HepG2 (cell line): ENCODE measurements around the gene TBC1D1. TPM values are rescaled to one million over a fixed set of nuclear protein-coding genes. Genes with fewer than 3 reads are reported as not detected.

Experiments
- ATAC-seq: fragments of 200-7000 bp; cut with Tn5 transposase; 3 replicates; pipeline ENCODE4 v1.9.1; 2020; ENCODE audit warnings: mild to moderate bottlenecking, moderate library complexity
- BruUV-seq: library from RNA; stranded (reverse); fragments of 400-500 nt; replicated peaks from 2 replicates; lab custom pipeline; 2021; lab: Mats Ljungman, UMichigan
- CTCF ChIA-PET: fragments of 300-600 bp; formaldehyde crosslinking; extraction: SDS; loops from one replicate; lab custom pipeline; 2021; ENCODE audit warnings: low total read pairs, inconsistent platforms, low intra/inter-chr PET ratio; lab: Yijun Ruan, JAX
- POLR2A ChIA-PET: fragments of 350-600 bp; sonication (Branson Sonifier 250); formaldehyde crosslinking; loops from one replicate; lab custom pipeline; 2020; ENCODE audit warnings: antibody characterized with exemption, inconsistent platforms; lab: Yijun Ruan, JAX
- DNase-seq: peaks from one replicate; pipeline ENCODE4 v3.0.0-alpha.2; 2015; ENCODE audit warnings: low spot score
- FAIRE-seq: peaks from 3 replicates; lab custom pipeline; 2011; peaks lifted over from hg19 to GRCh38; lab: Jason Lieb, UNC
- H2AFZ ChIP-seq: one replicate; pipeline ENCODE4 v1.6.1; 2011; ENCODE audit warnings: low read length, inconsistent platforms
- H3K27ac ChIP-seq: fragments of 300-600 bp; 3 replicates; pipeline ENCODE4 v1.8.0; 2011; ENCODE audit warnings: mixed run types, mild to moderate bottlenecking, mixed read lengths, low read length, inconsistent platforms; ENCODE audit not compliant: insufficient read depth; ENCODE audit errors: extremely low read length
- H3K27me3 ChIP-seq, 2 experiments: fragments of 200-600 bp in 1 of 2; 2 replicates in 1 of 2; 3 replicates in 1 of 2; pipeline versions ENCODE4 v1.6.0 to v1.8.0; 2011; ENCODE audit warnings: low read length in 2 of 2, mild to moderate bottlenecking in 2 of 2, moderate library complexity in 2 of 2, inconsistent platforms in 1 of 2; ENCODE audit not compliant: insufficient read depth in 2 of 2, control insufficient read depth in 1 of 2
- H3K36me3 ChIP-seq, 2 experiments: fragments of 200-600 bp in 1 of 2; replicated peaks in 1 of 2; 2 replicates in 1 of 2; 3 replicates in 1 of 2; pipeline versions ENCODE4 v1.5.1 to v1.8.0; 2011; ENCODE audit warnings: low read length in 2 of 2, inconsistent platforms in 1 of 2; ENCODE audit not compliant: insufficient read depth in 2 of 2, control insufficient read depth in 1 of 2
- H3K4me1 ChIP-seq: 2 replicates; pipeline ENCODE4 v1.5.1; 2012; ENCODE audit warnings: low read length, inconsistent platforms; ENCODE audit not compliant: insufficient read depth
- H3K4me2 ChIP-seq: 2 replicates; pipeline ENCODE4 v1.6.0; 2011; ENCODE audit warnings: low read depth, low read length, inconsistent platforms
- H3K4me3 ChIP-seq, 3 experiments: fragments of 200-600 bp in 1 of 3; sonication (generic), shearing (Covaris generic) in 1 of 3; replicated peaks in 1 of 3; 2 replicates each; pipeline ENCODE4 v1.5.1; 2011 to 2016; ENCODE audit warnings: low read length in 3 of 3, inconsistent platforms in 2 of 3, low read depth in 2 of 3, mild to moderate bottlenecking in 2 of 3, control low read depth in 1 of 3, mixed read lengths in 1 of 3; ENCODE audit not compliant: insufficient read depth in 1 of 3
- H3K79me2 ChIP-seq: one replicate; pipeline ENCODE4 v1.6.1; 2011; ENCODE audit warnings: low read length, inconsistent platforms; ENCODE audit not compliant: insufficient read depth
- H3K9ac ChIP-seq: 2 replicates; pipeline ENCODE4 v1.6.0; 2011; ENCODE audit warnings: mild to moderate bottlenecking, low read depth, low read length, inconsistent platforms; ENCODE audit not compliant: insufficient read depth
- H3K9me3 ChIP-seq: 2 replicates; pipeline ENCODE4 v1.5.1; 2012; ENCODE audit warnings: mild to moderate bottlenecking, low read length
- H4K20me1 ChIP-seq: 2 replicates; pipeline ENCODE4 v1.6.0; 2011; ENCODE audit warnings: inconsistent platforms, mild to moderate bottlenecking, low read length, moderate library complexity; ENCODE audit not compliant: insufficient read depth
- DNMT1 ChIP-seq: sonication (generic); formaldehyde crosslinking; IDR thresholded peaks from 2 replicates; pipeline ENCODE4 v1.5.1; 2020; ENCODE audit warnings: mild to moderate bottlenecking, missing genetic modification reagents
- FOXJ3 ChIP-seq: sonication (generic); formaldehyde crosslinking; IDR thresholded peaks from 2 replicates; pipeline ENCODE4 v1.4.0; 2020; ENCODE audit warnings: missing genetic modification reagents, mild to moderate bottlenecking, borderline replicate concordance
- FOXP1 ChIP-seq, 2 experiments: fragments of 450-650 bp in 1 of 2; IDR thresholded peaks; 2 replicates each; pipeline ENCODE4 v1.6.1; 2017 to 2018; ENCODE audit warnings: antibody characterized with exemption in 1 of 2
- JDP2 ChIP-seq: sonication (generic); formaldehyde crosslinking; IDR thresholded peaks from 2 replicates; pipeline ENCODE4 v1.8.1; 2022; ENCODE audit warnings: missing genetic modification reagents, borderline replicate concordance
- NR1H2 ChIP-seq: sonication (generic); formaldehyde crosslinking; IDR thresholded peaks from 2 replicates; pipeline ENCODE4 v1.8.1; 2022; ENCODE audit warnings: low read depth, missing genetic modification reagents, borderline replicate concordance
- PAF1 ChIP-seq: IDR thresholded peaks from 2 replicates; pipeline ENCODE4 v1.6.1; 2016; ENCODE audit warnings: missing genetic modification reagents, missing compliant biosample characterization
- PAX8 ChIP-seq: sonication (generic); formaldehyde crosslinking; IDR thresholded peaks from 2 replicates; pipeline ENCODE4 v1.8.0; 2022; ENCODE audit warnings: mild to moderate bottlenecking, missing genetic modification reagents, borderline replicate concordance
- ZFP36L1 ChIP-seq: sonication (generic); formaldehyde crosslinking; IDR thresholded peaks from 2 replicates; pipeline ENCODE4 v1.8.0; 2022; ENCODE audit warnings: mild to moderate bottlenecking, missing genetic modification reagents, moderate library complexity
- ZNF207 ChIP-seq: fragments of 450-650 bp; IDR thresholded peaks from 2 replicates; pipeline ENCODE4 v1.6.1; 2016; ENCODE audit warnings: antibody characterized with exemption, borderline replicate concordance
- ZNF263 ChIP-seq: sonication (generic); formaldehyde crosslinking; IDR thresholded peaks from 2 replicates; pipeline ENCODE4 v1.4.0; 2020; ENCODE audit warnings: missing genetic modification reagents
- ZNF451 ChIP-seq: sonication (generic); formaldehyde crosslinking; IDR thresholded peaks from 2 replicates; pipeline ENCODE4 v1.5.0; 2020; ENCODE audit warnings: mild to moderate bottlenecking, missing genetic modification reagents
- ZNF468 ChIP-seq: sonication (generic); formaldehyde crosslinking; IDR thresholded peaks from 2 replicates; pipeline ENCODE4 v1.8.0; 2022; ENCODE audit warnings: mild to moderate bottlenecking, moderate library complexity, missing genetic modification reagents
- ZNF780A ChIP-seq: sonication (generic); formaldehyde crosslinking; IDR thresholded peaks from 2 replicates; pipeline ENCODE4 v1.8.0; 2022; ENCODE audit warnings: mild to moderate bottlenecking, missing genetic modification reagents, moderate library complexity
- WGBS: methylation state at CpG from one replicate; pipeline ENCODE4 v1.1.6; 2017; ENCODE audit warnings: low lambda C conversion rate; 5-methylcytosine and 5-hydroxymethylcytosine counted together
- in situ Hi-C: cut with HindIII; loops from 2 replicates; pipeline ENCODE4 v1.10.0; 2017; ENCODE audit warnings: low pct_unique_long_range_greater_than_20kb; ENCODE audit not compliant: extremely low pct_ligation_motif_present
- intact Hi-C: fragments of 100-400 bp; cut with micrococcal nuclease; formaldehyde crosslinking; loops from one replicate; pipeline ENCODE4 v1.10.0; 2022; ENCODE audit not compliant: unreplicated experiment
- polyA plus RNA-seq, 8 experiments: library from polyadenylated mRNA; depleted of rRNA in 3 of 8; stranded (reverse) in 7 of 8; unstranded in 1 of 8; fragments of >200 nt; fragmentation: Illumina TruSeq in 4 of 8; extraction: Trizol in 4 of 8; gene quantifications; 2 replicates each; pipeline versions ENCODE4 v1.2.1 to v1.2.3, GENCODE V29; 2011 to 2016; ENCODE audit warnings: low read depth in 4 of 8, missing spikeins in 1 of 8, mixed read lengths in 1 of 8; ENCODE audit not compliant: insufficient read depth in 1 of 8
- total RNA-seq, 5 experiments: library from RNA; depleted of rRNA; stranded (reverse); fragments of >200 nt; fragmentation: Illumina TruSeq; extraction: Trizol; gene quantifications; 2 replicates each; pipeline ENCODE4 v1.2.3, GENCODE V29; 2016; ENCODE audit warnings: low read depth in 1 of 5
- TF ChIP-seq, protein P1 (sequence below): sonication (generic); formaldehyde crosslinking; IDR thresholded peaks from 2 replicates; pipeline ENCODE4 v1.5.1; 2020; ENCODE audit warnings: missing genetic modification reagents, mild to moderate bottlenecking, borderline replicate concordance
- TF ChIP-seq, protein P2 (sequence below): sonication (generic); formaldehyde crosslinking; IDR thresholded peaks from 2 replicates; pipeline ENCODE4 v1.5.0; 2020; ENCODE audit warnings: missing genetic modification reagents
- TF ChIP-seq, protein P3 (sequence below): sonication (generic); formaldehyde crosslinking; IDR thresholded peaks from 2 replicates; pipeline ENCODE4 v1.5.0; 2020; ENCODE audit warnings: mild to moderate bottlenecking, missing genetic modification reagents

TBC1D1 gene
- total and polyA plus RNA-seq, 2 of the 13 experiments (the other 11 are each of a cell fraction or from before 2014, with no cell fraction given), result 37.3 to 62.8 TPM

DNA sequence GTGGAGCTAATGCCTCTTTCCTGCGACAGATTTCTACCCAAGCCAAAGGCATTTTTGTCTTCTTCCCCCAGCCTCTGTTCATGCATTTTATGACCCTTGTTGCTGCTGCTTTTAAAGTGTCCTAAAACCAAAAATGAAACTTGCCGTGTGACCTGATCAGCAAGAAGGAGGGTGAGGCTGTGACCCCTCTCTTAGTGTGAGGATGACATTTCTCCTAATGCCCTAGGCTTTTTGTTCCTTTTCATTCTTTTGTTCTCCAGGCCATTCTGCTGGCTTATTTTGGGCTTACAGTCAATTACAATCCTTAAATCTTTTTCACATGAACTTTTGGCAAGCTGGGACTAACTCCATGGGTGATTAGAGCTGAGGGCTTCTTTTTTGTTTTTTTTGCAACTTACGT lies 103.7 kb downstream of the TBC1D1 start:
- no peak overlapping the region for H2AFZ ChIP-seq
- intact Hi-C loops (no loop called here), in situ Hi-C loops (no loop called here)
- WGBS, result 65% methylated on average over 3 of the region's 3 CpGs
- peaks cover 32% of the 10 kb centered on the region for H3K4me1 ChIP-seq
- no peaks in the 10 kb centered on the region for H3K27me3 ChIP-seq
- H3K27ac ChIP-seq, result no peak overlapping the region
- no peaks in the 10 kb centered on the region for H3K36me3 ChIP-seq
- no peak for FAIRE-seq
- no peak for ATAC-seq
- peaks cover 2% of the 10 kb centered on the region for H3K79me2 ChIP-seq
- BruUV-seq, result no TSS peak
- H3K9me3 ChIP-seq, result no peaks in the 10 kb centered on the region
- H4K20me1 ChIP-seq, result no peaks in the 10 kb centered on the region
- H3K4me3 ChIP-seq, result no peak overlapping the region
- no peak overlapping the region for H3K9ac ChIP-seq
- ChIA-PET CTCF (no interaction called here), POLR2A (no interaction called here)
- H3K4me2 ChIP-seq, result no peak overlapping the region
- TF ChIP-seq PAF1 (CRISPR knock-in tag), result no peak
- no peak for TF ChIP-seq ZNF451 (CRISPR knock-in tag)
- TF ChIP-seq ZNF468 (CRISPR knock-in tag), result no peak
- TF ChIP-seq ZNF263 (CRISPR knock-in tag), result no peak
- TF ChIP-seq, protein P1, sequence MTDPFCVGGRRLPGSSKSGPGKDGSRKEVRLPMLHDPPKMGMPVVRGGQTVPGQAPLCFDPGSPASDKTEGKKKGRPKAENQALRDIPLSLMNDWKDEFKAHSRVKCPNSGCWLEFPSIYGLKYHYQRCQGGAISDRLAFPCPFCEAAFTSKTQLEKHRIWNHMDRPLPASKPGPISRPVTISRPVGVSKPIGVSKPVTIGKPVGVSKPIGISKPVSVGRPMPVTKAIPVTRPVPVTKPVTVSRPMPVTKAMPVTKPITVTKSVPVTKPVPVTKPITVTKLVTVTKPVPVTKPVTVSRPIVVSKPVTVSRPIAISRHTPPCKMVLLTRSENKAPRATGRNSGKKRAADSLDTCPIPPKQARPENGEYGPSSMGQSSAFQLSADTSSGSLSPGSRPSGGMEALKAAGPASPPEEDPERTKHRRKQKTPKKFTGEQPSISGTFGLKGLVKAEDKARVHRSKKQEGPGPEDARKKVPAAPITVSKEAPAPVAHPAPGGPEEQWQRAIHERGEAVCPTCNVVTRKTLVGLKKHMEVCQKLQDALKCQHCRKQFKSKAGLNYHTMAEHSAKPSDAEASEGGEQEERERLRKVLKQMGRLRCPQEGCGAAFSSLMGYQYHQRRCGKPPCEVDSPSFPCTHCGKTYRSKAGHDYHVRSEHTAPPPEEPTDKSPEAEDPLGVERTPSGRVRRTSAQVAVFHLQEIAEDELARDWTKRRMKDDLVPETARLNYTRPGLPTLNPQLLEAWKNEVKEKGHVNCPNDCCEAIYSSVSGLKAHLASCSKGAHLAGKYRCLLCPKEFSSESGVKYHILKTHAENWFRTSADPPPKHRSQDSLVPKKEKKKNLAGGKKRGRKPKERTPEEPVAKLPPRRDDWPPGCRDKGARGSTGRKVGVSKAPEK, result no peak
- TF ChIP-seq PAX8 (CRISPR knock-in tag), result no peak
- no peak for TF ChIP-seq ZNF780A
- TF ChIP-seq ZNF207, result no peak
- TF ChIP-seq, protein P2, sequence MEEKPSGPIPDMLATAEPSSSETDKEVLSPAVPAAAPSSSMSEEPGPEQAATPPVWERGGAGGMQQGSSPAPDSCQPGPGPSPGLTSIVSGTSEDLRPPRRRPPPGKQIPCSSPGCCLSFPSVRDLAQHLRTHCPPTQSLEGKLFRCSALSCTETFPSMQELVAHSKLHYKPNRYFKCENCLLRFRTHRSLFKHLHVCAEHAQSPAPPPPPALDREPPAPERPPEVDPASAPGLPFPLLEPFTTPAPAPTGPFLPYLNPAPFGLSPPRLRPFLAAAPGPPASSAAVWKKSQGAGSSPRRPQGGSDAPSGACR (CRISPR knock-in tag), result no peak
- TF ChIP-seq FOXP1 (IDR thresholded peaks at IDR 0.05), result no peak
- TF ChIP-seq FOXP1 (CRISPR knock-in tag; IDR thresholded peaks at IDR 0.05), result no peak
- TF ChIP-seq DNMT1 (CRISPR knock-in tag), result no peak
- no peak for TF ChIP-seq NR1H2 (CRISPR knock-in tag)
- TF ChIP-seq JDP2, result no peak
- no peak for TF ChIP-seq FOXJ3
- TF ChIP-seq, protein P3, sequence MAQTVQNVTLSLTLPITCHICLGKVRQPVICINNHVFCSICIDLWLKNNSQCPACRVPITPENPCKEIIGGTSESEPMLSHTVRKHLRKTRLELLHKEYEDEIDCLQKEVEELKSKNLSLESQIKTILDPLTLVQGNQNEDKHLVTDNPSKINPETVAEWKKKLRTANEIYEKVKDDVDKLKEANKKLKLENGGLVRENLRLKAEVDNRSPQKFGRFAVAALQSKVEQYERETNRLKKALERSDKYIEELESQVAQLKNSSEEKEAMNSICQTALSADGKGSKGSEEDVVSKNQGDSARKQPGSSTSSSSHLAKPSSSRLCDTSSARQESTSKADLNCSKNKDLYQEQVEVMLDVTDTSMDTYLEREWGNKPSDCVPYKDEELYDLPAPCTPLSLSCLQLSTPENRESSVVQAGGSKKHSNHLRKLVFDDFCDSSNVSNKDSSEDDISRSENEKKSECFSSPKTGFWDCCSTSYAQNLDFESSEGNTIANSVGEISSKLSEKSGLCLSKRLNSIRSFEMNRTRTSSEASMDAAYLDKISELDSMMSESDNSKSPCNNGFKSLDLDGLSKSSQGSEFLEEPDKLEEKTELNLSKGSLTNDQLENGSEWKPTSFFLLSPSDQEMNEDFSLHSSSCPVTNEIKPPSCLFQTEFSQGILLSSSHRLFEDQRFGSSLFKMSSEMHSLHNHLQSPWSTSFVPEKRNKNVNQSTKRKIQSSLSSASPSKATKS, result no peak
- no peak for TF ChIP-seq ZFP36L1 (CRISPR knock-in tag)
- no peak for DNase-seq
